ENCODE measurements around the gene NGF.

GRCh38 chr1:115262886-115263285 lies 75.2 kb downstream of the NGF start:
- no peak for TF ChIP-seq ZNF565 (CRISPR knock-in tag; conservative IDR thresholded peaks at IDR 0.05; ENCODE audit: low read depth)
- TF ChIP-seq, protein P1, sequence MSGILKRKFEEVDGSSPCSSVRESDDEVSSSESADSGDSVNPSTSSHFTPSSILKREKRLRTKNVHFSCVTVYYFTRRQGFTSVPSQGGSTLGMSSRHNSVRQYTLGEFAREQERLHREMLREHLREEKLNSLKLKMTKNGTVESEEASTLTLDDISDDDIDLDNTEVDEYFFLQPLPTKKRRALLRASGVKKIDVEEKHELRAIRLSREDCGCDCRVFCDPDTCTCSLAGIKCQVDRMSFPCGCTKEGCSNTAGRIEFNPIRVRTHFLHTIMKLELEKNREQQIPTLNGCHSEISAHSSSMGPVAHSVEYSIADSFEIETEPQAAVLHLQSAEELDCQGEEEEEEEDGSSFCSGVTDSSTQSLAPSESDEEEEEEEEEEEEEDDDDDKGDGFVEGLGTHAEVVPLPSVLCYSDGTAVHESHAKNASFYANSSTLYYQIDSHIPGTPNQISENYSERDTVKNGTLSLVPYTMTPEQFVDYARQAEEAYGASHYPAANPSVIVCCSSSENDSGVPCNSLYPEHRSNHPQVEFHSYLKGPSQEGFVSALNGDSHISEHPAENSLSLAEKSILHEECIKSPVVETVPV (CRISPR knock-in tag; IDR thresholded peaks at IDR 0.05), result no peak
- TF ChIP-seq, protein P2, sequence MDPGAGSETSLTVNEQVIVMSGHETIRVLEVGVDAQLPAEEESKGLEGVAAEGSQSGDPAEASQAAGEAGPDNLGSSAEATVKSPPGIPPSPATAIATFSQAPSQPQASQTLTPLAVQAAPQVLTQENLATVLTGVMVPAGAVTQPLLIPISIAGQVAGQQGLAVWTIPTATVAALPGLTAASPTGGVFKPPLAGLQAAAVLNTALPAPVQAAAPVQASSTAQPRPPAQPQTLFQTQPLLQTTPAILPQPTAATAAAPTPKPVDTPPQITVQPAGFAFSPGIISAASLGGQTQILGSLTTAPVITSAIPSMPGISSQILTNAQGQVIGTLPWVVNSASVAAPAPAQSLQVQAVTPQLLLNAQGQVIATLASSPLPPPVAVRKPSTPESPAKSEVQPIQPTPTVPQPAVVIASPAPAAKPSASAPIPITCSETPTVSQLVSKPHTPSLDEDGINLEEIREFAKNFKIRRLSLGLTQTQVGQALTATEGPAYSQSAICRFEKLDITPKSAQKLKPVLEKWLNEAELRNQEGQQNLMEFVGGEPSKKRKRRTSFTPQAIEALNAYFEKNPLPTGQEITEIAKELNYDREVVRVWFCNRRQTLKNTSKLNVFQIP (CRISPR knock-in tag; IDR thresholded peaks at IDR 0.05; ENCODE audit: borderline replicate concordance, low read depth), result no peak

Data from SK-N-SH treated with all-trans-retinoic acid at 6 μM for 48 hours (cell line).